Measurements from ENCODE around the gene FLAD1.

GRCh38 chr1:155011437-155012025, 28.4 kb downstream of the FLAD1 start:
- no peak for TF ChIP-seq CEBPB (IDR thresholded peaks at IDR 0.05; ENCODE audit: low read depth)
- TF ChIP-seq SIN3A (IDR thresholded peaks at IDR 0.05; ENCODE audit: low read depth) = no peak
- no peak for TF ChIP-seq ZBTB33 (IDR thresholded peaks at IDR 0.05; ENCODE audit: extremely low read depth, insufficient replicate concordance, low read length)
- TF ChIP-seq EZH2 (IDR thresholded peaks at IDR 0.05) = no peak
- no peak for TF ChIP-seq REST (IDR thresholded peaks at IDR 0.05; ENCODE audit: low read depth)
- no peak for TF ChIP-seq POLR2AphosphoS5 (IDR thresholded peaks at IDR 0.05; ENCODE audit: low read depth, low read length)
- TF ChIP-seq CTCF (IDR thresholded peaks at IDR 0.05 in 2 of 3, conservative IDR thresholded peaks at IDR 0.05 in 1 of 3; ENCODE audit: borderline replicate concordance in 1 of 3, insufficient read depth in 1 of 3, low read depth in 2 of 3, low read length in 2 of 3) = no peak
- no peak for TF ChIP-seq YY1 (IDR thresholded peaks at IDR 0.05; ENCODE audit: extremely low read depth, insufficient replicate concordance, low read depth, low read length)
- no peak for TF ChIP-seq MAX (IDR thresholded peaks at IDR 0.05)

Measured in HCT116 (cell line).